NCI-H2029 (cell line): Measurements from ENCODE around the gene GOLGA8J.
"Not testable (repeated sequence)": the region's sequence is repeated elsewhere in the genome, so short reads cannot be mapped to it uniquely, and the experiment has no call there.

Experiments used
- DNase-seq: peaks from one replicate; lab custom pipeline; 2025; lab: John Stamatoyannopoulos, UW

Gene GOLGA8J

DNA sequence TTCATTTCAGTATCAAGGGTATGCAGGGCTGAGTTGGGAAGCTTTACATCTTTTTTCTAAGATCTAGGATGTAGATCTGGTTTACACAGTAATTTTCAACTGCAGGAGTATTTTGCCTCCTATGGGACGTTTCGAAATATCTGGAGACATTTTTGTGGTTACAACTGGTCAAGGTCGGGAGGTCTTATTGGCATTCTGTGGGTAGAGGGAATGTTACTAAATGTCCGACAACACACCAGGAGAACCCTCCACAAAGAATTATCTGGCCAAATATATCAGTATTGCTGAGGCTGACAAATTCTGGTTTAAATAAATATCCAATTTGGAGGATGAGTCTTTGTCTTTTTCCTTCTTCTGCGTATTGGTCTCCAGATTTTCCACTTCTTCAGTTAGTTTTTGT is 1.9 kb upstream of the GOLGA8J start:
- not testable (repeated sequence) for DNase-seq

DNA sequence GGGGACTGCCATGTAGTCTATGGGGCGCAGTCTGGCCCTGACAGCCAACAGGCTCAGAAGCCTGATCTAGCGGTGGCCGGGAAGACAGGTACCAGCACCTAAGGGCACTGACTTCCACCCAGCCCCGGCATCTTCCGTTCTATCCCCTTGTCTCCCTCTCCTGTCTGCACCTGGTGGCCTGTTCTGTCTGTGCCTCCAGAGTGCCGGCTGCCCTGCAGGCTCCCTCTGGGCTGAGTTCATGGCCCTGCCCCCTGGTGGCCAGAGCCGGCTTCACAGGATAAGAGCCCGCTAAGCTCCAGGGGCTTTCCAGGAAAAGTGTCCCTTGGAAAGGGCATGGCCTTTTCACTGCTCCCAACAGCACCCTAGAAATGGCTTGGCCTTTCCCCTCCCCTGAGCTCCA is 15.1 kb downstream of the GOLGA8J start:
- DNase-seq, result not testable (repeated sequence)

DNA sequence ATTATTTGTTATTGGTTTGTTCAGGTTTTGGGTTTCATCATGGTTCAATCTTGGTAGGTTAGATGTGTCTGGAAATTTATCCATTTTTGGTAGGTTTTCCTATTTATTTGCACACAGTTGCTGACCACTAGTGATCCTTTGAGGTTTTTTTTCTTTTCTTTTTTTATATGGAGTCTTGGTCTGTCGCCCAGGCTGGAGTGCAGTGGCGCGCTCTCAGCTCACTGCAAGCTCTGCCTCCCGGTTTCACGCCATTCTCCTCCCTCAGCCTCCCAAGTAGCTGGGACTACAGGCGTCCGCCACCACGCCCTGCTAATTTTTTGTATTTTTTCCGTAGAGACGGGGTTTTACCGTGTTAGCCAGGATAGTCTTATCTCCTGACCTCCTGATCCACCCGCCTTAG is 20.1 kb downstream of the GOLGA8J start:
- DNase-seq, result not testable (repeated sequence)

DNA sequence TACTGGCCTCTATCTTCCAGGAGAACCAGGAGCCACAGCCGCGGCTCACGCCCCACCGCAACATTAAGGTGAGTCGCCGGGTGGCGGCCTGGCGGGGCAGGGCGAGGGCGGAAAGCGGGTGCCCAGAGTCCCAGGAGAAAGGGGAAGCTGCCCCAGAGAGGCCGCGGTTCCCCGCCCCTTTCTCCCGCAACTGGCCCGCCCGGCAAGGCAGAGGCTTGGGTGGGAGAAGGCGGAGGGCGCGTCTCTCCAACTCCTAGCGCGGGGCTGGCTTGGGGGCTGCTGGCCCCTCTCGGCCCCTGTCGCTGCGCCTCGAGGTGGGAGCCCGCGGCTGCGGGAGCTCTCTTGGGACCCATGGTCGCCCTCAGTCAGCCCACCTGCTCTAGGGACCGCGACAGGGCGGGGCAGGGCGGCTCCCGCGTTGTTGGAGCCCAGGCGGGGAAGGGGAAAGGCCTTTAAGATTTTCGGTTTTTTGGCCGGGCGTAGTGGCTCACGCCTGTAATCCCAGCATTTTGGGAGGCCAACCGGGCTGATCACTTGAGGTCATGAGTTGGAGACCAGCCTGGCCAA is 21.3 kb downstream of the GOLGA8J start:
- DNase-seq, result not testable (repeated sequence)

DNA sequence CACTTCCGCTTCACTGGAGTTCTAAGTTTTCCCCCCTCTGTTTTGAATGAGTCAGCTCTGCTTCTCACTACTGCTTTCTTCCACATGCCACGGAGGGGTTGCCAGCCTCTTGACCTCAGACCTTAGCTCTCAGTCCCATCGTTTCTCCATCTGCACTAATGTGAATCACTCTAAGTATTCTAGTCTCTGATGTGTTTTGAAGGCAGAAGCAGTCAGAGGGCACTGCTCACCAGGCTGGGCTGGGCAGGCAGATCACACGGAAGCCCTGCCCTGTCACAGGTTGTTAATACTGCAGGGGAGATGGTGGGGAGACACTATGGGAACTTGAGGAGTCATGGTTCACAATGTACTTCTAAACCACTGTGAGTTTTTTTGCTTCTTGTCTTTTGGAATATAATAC is 27.8 kb downstream of the GOLGA8J start:
- DNase-seq, result not testable (repeated sequence)

DNA sequence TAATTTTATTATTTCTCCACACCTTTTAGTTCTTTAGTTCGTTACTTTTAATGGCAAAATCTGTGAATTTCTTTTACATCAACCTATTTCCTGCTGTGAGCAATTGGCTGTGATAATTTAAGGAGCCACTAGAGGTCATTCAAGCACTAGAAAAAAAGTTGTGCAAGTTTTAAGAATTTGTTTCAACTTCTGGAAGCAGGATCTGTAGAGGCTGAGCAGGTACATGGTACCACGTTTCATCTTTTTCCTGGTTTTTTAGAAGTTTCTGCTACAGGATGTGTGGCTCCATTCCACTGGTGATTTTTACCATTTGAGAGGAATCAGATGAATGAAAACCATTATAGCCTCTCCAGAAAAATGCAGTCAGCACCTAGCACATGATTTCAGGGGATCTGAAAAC is 47.3 kb downstream of the GOLGA8J start:
- DNase-seq, result not testable (repeated sequence)

DNA sequence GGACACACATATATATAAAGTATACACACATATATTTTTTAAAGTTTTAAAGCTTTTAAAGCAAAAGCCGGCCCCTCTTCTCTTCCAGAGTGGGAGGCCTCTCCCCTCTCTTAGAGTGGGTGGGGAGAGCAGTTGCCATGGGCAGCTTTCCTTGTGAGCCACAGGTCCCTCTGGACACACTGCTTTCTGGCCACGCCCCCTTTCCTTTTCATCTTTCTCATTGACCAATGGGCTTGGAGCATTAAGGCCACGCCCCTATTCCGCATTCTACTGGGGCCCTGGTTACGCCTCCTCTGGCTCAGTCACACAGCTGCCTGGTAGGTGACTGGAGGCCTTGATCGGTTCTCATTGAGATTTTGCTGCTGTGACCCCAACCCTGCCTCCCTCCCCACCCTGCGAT is 52.0 kb downstream of the GOLGA8J start, which contains the start of gene GOLGA8T:
TSS of gene GOLGA8T (plus strand) at position 301 of the 400 bp plus-strand sequence. CDS start at position 399, 98 bp downstream.
- DNase-seq, result not testable (repeated sequence)
